D721Med (cell line): Measurements from ENCODE around the gene OVOL1.

Experiments
- DNase-seq: peaks from one replicate; pipeline ENCODE4 v3.0.0; 2011; ENCODE audit warnings: low spot score; ENCODE audit not compliant: insufficient read length
- FAIRE-seq: peaks from 2 replicates; lab custom pipeline; 2011; peaks lifted over from hg19 to GRCh38; lab: Jason Lieb, UNC
- CTCF ChIP-seq: IDR thresholded peaks from 2 replicates; pipeline ENCODE4 v1.5.1; 2012; ENCODE audit warnings: mild to moderate bottlenecking, control low read depth; ENCODE audit not compliant: insufficient read depth; ENCODE audit errors: missing control alignments

OVOL1 gene

GRCh38 chr11:65789230-65790103, 2.6 kb downstream of the OVOL1 start:
- TF ChIP-seq CTCF = no peak
- DNase-seq (no peak), FAIRE-seq (no peak)

- no peak for DNase-seq
- no peak for FAIRE-seq
- no peak for TF ChIP-seq CTCF
Observed at GRCh38 chr11:65790104-65790901, 3.4 kb downstream of the OVOL1 start.

- DNase-seq = no peak
- TF ChIP-seq CTCF = no peak
- FAIRE-seq = no peak
Observed at GRCh38 chr11:65790902-65791650, 4.2 kb downstream of the OVOL1 start.

GRCh38 chr11:65791719-65792213, 4.9 kb downstream of the OVOL1 start:
- FAIRE-seq (no peak), DNase-seq (no peak)
- no peak for TF ChIP-seq CTCF

- no peak for FAIRE-seq
- no peak for TF ChIP-seq CTCF
Observed at GRCh38 chr11:65792456-65792855, 5.6 kb downstream of the OVOL1 start.

GRCh38 chr11:65793144-65793581, 6.3 kb downstream of the OVOL1 start:
- no peak for TF ChIP-seq CTCF
- DNase-seq = no peak

More at GRCh38 chr11:65792456-65792855, 5.6 kb downstream of the OVOL1 start:
- no peak for DNase-seq

More at GRCh38 chr11:65793144-65793581, 6.3 kb downstream of the OVOL1 start:
- FAIRE-seq = no peak
